A673 (cell line): ENCODE data around the gene SGMS2.

Source experiments
- CTCF ChIP-seq: fragments of 300-800, 200-600 bp; sonication (generic); conservative IDR thresholded peaks from 2 replicates; pipeline ENCODE4 v1.5.1; 2017; ENCODE audit warnings: low read depth, mild to moderate bottlenecking, antibody characterized with exemption, low read length, moderate library complexity, mixed read lengths
- EZH2 ChIP-seq: fragments of 200-600 bp; sonication (generic); IDR thresholded peaks from 2 replicates; pipeline ENCODE4 v1.6.1; 2017; ENCODE audit warnings: borderline replicate concordance, low read depth, mild to moderate bottlenecking, mixed read lengths, antibody characterized with exemption, low read length; ENCODE audit not compliant: poor library complexity, severe bottlenecking

- TF ChIP-seq CTCF = no peak
- TF ChIP-seq EZH2 = no peak
Measured at GRCh38 chr4:107950746-107951540, 126.2 kb downstream of the SGMS2 start.
